ENCODE results near the gene RNF220. TPM values are rescaled to one million over a fixed set of nuclear protein-coding genes. Genes with fewer than 3 reads are reported as not detected.

RNF220 gene
- total RNA-seq, 1 experiment from 2014 or later = 66.6 TPM

- POLR2A ChIA-PET (ENCODE audit: unreplicated experiment) = interaction anchor here (0.8 kb wide), 1 partner anchor 12 kb away, joined by 3 read pairs; no protein-coding TSS in a partner anchor
- H3K4me3 ChIP-seq (ENCODE audit: low read length) = no peak overlapping the region
- no TSS peak for BruUV-seq (replicated peaks)
- H2AFZ ChIP-seq (ENCODE audit: low read length) = no peak overlapping the region
- CTCF ChIA-PET = no interaction called here
- intact Hi-C loops (cut with micrococcal nuclease) = no loop called here
- H3K27me3 ChIP-seq (ENCODE audit: low read length) = no peaks in the 10 kb centered on the region
- no peaks in the 10 kb centered on the region for H3K9me2 ChIP-seq (replicated peaks; ENCODE audit: low read length)
- peaks cover 12% of the 10 kb centered on the region; the same call in 1 of the 2 replicates for H3K36me3 ChIP-seq (ENCODE audit: low read depth, low read length)
- H3F3A ChIP-seq (ENCODE audit: low read length, unreplicated experiment) = no peaks in the 10 kb centered on the region
- peaks cover 3% of the 10 kb centered on the region for H3K4me1 ChIP-seq (ENCODE audit: insufficient read depth, low read length)
- no peak overlapping the region for H3K27ac ChIP-seq (ENCODE audit: low read length)
- no peak for DNase-seq
- no peak overlapping the region for H3K9ac ChIP-seq (ENCODE audit: low read length)
- no peaks in the 10 kb centered on the region for H3K9me3 ChIP-seq (ENCODE audit: low read length)
- no peaks in the 10 kb centered on the region for H3K79me2 ChIP-seq (ENCODE audit: low read length)
- H3K4me2 ChIP-seq (ENCODE audit: low read length) = no peak overlapping the region
- H4K20me1 ChIP-seq (ENCODE audit: low read length) = no peaks in the 10 kb centered on the region
- no peak for TF ChIP-seq CTCF (conservative IDR thresholded peaks at IDR 0.05; ENCODE audit: low read depth, low read length)
- TF ChIP-seq EZH2phosphoT487 (IDR thresholded peaks at IDR 0.05; ENCODE audit: borderline replicate concordance, low read length) = no peak
- TF ChIP-seq EZH2 (IDR thresholded peaks at IDR 0.05; ENCODE audit: low read length, unreplicated experiment) = no peak
- ATAC-seq = no peak
Measured at GRCh38 chr1:44642255-44642654, 237.2 kb downstream of the RNF220 start.

GRCh38 chr1:44642925-44643324, 237.9 kb downstream of the RNF220 start:
- Histone ChIP-seq H3K4me1 (ENCODE audit: insufficient read depth, low read length) (no peaks in the 10 kb centered on the region), H2AFZ (ENCODE audit: low read length) (no peak overlapping the region), H4K20me1 (ENCODE audit: low read length) (no peaks in the 10 kb centered on the region), H3K36me3 (ENCODE audit: low read depth, low read length) (peaks cover 12% of the 10 kb centered on the region; the same call in 1 of the 2 replicates), H3K79me2 (ENCODE audit: low read length) (no peaks in the 10 kb centered on the region), H3K4me3 (ENCODE audit: low read length) (no peak overlapping the region), H3K9me3 (ENCODE audit: low read length) (no peaks in the 10 kb centered on the region), H3K4me2 (ENCODE audit: low read length) (no peak overlapping the region), H3K27me3 (ENCODE audit: low read length) (no peaks in the 10 kb centered on the region), H3K9me2 (replicated peaks; ENCODE audit: low read length) (no peaks in the 10 kb centered on the region), H3F3A (ENCODE audit: low read length, unreplicated experiment) (no peaks in the 10 kb centered on the region), H3K27ac (ENCODE audit: low read length) (no peak overlapping the region), H3K9ac (ENCODE audit: low read length) (no peak overlapping the region)
- POLR2A ChIA-PET (ENCODE audit: unreplicated experiment) = interaction anchor here (0.8 kb wide), 1 partner anchor 13 kb away, joined by 3 read pairs; no protein-coding TSS in a partner anchor
- DNase-seq = no peak
- no peak for TF ChIP-seq CTCF (conservative IDR thresholded peaks at IDR 0.05; ENCODE audit: low read depth, low read length)
- no peak for TF ChIP-seq EZH2 (IDR thresholded peaks at IDR 0.05; ENCODE audit: low read length, unreplicated experiment)
- no peak for TF ChIP-seq EZH2phosphoT487 (IDR thresholded peaks at IDR 0.05; ENCODE audit: borderline replicate concordance, low read length)
- no peak for ATAC-seq
- no TSS peak for BruUV-seq (replicated peaks)
- CTCF ChIA-PET = no interaction called here
- intact Hi-C loops (cut with micrococcal nuclease) = no loop called here

GRCh38 chr1:44643721-44644334, 238.8 kb downstream of the RNF220 start:
- H3K36me3 ChIP-seq (ENCODE audit: low read depth, low read length) = peaks cover 5% of the 10 kb centered on the region; the same call in 1 of the 2 replicates
- CTCF ChIA-PET = no interaction called here
- no peaks in the 10 kb centered on the region for H3K27me3 ChIP-seq (ENCODE audit: low read length)
- no peaks in the 10 kb centered on the region for H3K9me2 ChIP-seq (replicated peaks; ENCODE audit: low read length)
- BruUV-seq (replicated peaks) = no TSS peak
- H3K9me3 ChIP-seq (ENCODE audit: low read length) = no peaks in the 10 kb centered on the region
- no peak for TF ChIP-seq CTCF (conservative IDR thresholded peaks at IDR 0.05; ENCODE audit: low read depth, low read length)
- TF ChIP-seq EZH2 (IDR thresholded peaks at IDR 0.05; ENCODE audit: low read length, unreplicated experiment) = no peak
- TF ChIP-seq EZH2phosphoT487 (IDR thresholded peaks at IDR 0.05; ENCODE audit: borderline replicate concordance, low read length) = no peak
- POLR2A ChIA-PET (ENCODE audit: unreplicated experiment) = no interaction called here
- H3K27ac ChIP-seq (ENCODE audit: low read length) = no peak overlapping the region
- ATAC-seq = no peak
- intact Hi-C loops (cut with micrococcal nuclease) = no loop called here
- no peak overlapping the region for H3K9ac ChIP-seq (ENCODE audit: low read length)
- no peaks in the 10 kb centered on the region for H3K4me1 ChIP-seq (ENCODE audit: insufficient read depth, low read length)
- H3K4me3 ChIP-seq (ENCODE audit: low read length) = no peak overlapping the region
- H3K79me2 ChIP-seq (ENCODE audit: low read length) = no peaks in the 10 kb centered on the region
- no peak for DNase-seq
- H2AFZ ChIP-seq (ENCODE audit: low read length) = no peak overlapping the region
- H3K4me2 ChIP-seq (ENCODE audit: low read length) = no peak overlapping the region
- no peaks in the 10 kb centered on the region for H4K20me1 ChIP-seq (ENCODE audit: low read length)
- H3F3A ChIP-seq (ENCODE audit: low read length, unreplicated experiment) = no peaks in the 10 kb centered on the region
